ENCODE data around the gene HIPK2.
A peak's percentile ranks its signal among the peaks of the same experiment; 100 is the strongest.

Gene HIPK2

DNA sequence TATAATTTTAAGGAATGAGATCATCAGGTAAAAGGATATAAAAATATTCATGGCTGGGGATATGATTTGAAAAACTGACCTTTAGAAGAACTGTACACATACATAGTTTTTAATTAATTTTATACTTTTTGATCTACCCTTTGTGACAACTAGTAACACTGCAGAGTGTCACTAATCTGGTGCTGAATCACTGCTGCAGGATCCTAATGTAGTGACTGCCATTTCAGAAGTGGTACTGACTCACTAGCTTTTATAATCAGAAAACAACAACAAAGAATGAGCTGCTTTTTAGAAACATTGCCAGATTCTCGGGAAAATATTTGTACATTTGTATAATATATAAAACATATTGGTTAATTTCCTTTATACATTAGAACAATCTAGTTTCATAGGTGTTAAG is 110.4 kb downstream of the HIPK2 start:
- no peak for DNase-seq

DNA sequence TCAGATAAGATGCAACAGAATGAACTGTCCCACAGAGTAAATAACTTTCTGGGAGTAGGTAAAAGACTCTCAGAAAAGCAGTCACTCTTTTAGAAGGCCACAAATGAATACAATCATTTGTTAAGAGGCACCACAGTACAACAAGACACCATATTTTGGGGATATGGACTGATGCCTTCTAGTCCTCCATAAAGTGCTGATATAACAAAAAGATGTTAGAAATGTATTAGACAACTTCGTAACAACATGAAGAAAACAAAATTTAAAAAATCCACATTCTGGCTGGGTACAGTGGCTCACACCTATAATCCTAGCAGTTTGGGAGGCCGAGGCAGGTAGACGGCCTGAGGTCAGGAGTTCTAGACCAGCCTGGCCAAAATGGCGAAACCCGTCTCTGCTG is 111.3 kb downstream of the HIPK2 start:
- DNase-seq: no peak

DNA sequence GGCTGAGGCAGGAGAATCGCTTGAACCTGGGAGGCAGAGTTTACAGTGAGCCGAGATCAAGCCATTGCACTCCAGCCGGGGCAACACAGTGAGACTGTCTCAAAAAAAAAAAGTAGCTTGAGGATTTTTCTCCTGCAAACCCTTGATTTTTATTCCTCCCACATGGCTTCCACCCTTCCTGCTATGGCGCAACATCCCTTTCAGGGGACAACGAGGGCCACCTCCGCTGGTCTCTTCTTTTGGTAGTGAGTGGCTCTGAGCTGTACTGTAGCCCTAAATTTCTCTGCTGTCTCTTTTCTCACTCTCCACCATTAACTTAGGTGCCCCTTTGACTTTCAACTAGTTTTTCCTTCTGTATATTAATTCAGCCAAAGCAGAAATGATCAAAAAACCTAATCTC is 113.4 kb downstream of the HIPK2 start:
- DNase-seq: no peak

DNA sequence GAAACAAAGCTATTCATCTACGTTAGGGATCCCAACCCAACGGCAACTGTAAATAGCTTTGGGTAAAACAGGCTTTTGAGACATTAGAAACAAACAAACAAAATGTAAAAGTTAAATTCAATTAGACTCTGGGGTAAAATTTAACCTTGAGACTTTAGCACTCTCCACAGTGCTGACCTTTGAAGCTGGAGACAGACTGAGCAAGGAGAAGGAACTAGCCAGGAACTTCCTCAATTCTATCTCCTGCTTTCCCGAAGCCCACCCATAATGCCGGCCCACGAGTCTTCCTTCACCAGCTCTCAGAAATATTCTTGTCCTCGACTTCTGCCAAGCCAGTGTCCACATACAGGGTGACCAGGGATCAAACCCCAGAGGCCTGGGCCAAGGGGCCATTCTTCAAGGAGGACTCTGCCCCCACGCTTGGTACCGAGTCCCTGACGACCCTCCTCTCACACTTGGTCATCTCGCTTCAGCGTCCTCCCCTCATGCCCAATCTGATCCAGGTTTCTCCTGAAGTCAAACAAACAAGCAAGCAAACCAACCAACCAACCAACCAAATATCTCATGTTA is 114.1 kb downstream of the HIPK2 start:
- DNase-seq: no peak

DNA sequence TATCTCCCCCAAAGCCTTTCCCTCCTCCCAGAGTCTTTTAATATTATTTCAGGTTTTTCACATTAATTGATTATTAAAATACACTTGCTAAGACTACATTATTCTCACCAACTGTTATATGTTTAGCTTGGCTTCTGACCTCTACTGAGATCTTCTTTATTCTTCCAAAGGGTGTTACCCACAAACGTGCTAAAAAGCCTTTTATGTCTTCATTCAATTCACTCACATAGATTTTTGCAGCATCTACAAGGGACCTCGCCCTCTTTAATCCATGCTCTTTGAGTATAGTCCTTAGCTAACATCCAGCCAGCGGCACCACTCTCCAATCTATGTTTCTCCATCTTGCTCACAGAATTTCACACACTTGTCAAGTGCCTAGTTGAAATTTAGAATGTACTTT is 115.9 kb downstream of the HIPK2 start:
- DNase-seq: no peak

DNA sequence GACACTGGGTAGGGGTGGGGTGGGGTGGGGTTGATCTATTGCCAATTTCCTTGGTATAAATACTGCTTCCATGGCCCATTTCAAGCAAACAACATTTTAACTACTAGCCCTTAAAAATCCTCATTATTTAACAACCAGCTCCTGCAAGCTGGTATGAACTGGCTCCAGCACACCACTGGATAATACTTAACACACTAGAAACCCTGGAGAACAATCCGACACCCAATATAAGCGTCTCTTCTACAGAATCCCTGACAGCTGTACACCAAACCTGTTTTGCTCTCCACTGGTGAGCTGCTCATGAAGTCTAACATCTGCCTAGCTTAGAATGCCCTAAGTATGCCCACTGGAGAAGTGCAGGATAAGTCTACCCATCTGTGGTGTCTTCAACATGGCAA is 116.8 kb downstream of the HIPK2 start:
- no peak for DNase-seq

DNA sequence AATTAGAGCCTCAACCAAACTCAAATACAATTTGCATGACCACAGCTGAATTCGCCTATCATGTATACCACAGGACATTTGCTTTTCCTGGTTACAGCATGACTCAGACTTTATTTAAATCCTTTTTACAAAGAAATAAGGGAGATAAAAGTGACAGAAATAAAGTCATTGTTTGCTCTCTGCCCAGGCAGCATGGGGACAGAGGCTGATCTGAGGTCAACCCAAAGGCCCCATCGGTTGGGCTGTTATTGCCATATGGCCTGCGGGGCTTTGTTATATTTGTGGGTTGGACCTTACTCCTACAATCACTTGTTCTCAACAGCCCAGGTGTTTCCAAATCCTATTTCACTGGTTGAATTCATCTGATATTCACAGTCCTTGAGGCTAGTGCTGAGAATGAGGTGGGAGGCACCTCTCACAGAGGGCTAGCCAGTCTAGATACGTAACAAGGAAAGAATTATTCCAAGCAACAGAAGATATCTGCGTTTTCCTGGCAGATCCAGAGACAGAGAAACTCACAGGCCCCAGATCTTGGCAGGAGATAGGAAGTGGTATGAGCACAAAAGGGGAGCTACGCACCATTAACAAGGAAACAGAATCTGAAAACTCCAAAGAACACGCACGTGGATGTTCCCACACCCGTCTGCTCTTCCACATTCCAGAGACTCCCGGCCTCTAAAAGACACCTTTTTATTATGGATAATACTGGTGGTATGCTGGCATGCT is 117.3 kb downstream of the HIPK2 start:
- no peak for DNase-seq

DNA sequence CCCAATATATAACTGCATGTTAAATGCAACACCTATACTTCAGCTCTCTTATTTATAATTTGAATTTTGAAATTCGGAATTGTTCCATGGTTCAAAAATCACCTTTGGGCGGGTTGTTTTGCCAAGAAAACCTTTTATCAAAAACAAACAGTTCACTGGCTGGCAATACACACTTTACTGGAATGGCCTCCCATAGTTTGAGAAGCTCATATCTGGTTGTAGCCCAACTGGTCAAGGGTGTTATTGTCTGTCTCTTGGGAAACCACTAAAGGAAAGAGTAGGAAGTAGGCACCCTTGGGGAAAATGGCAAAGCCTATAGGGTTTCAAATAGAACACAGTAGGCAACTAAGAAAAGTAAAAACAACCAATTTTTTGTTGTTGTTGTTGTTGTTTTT is 117.9 kb downstream of the HIPK2 start:
- no peak for DNase-seq

DNA sequence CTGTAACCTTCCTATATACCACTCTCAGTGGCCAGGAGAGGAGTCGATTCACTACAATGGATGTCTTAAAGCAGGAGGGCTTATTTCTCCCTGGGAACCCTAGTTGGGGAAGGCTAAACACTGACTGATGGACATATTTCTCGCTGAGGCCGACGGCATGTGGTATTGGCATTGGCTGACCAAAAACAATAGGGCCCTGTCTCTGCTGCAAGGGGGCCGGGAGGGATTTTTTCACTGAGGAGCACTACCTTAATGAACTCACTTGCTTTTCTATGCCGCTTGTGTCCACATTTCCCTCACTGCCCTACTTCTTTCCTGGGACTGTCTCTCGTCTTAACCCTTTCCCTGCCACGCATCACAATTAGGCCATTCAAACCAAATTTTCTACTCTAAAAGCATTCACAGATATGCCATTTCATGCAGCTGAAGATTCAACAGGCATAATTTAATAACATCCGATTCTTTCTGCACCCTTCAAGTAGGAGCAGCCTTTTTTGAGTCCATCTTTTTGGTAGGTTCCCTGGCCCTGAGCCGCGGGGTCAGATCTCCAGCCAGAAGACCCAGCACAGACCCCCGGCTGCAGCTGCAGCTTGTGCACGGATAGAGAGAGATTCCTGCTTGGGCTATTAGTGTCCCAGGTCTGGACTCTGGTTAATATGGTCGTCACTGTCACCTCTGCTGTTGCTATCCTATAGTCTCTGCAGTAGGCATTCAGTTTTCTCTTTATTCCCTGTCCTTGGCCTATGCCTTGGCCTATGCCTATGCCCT is 118.7 kb downstream of the HIPK2 start:
- DNase-seq: no peak

DNA sequence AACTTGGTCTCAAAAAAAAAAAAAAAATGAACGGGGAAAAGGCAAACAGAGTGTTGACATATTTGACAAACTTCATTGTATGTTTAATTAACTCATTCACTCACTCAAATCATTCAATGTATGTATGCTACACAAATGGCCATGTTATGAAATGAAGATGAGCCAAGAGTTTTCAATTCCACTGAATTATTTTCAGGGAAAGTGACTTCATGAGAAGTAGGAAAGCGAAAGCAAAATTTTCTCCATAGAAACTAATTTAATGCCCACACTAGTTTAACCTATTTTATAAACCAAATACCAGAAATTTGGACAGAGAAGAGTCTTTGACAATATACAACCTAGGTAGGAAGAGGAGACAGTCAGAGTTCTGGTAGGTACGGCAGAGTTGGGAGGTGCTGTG is 119.5 kb downstream of the HIPK2 start:
- no peak for DNase-seq

DNA sequence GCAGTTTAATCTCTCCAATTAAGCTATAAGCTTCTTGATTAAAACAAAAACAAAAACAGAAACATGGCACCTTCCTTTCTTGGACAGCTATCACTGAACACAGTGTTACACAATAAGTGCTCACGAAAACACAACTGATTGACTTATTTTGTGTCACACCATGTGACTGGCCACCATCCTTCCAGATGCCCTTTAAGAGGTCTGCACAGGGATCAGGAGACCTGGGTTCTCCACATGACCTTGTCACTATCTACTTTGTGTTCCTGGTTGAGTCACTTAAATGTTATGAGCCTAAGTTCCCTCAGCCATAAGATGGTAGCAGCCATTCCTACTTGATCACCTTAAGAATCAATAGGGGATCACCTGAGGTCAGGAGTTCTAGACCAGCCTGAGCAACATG is 120.1 kb downstream of the HIPK2 start:
- DNase-seq: no peak

DNA sequence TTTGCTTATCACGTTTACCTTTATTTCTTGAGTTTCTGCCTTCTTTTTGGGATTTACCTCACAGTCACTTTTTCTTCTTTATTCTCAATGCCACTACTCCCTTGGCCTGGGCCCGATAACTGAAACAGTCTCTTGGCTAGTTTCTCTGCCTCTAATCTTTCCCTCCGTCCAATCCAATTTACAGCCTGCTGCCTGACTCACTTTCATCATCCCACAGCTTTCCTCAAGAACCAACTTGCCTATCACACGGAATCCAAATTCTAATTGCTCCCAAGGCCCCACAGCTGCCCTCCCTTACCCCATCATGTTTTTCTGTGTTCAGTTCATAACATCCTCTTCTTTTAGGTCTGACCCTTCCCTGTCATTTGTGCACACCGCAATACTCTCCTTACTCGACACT is 121.4 kb downstream of the HIPK2 start:
- DNase-seq: no peak

DNA sequence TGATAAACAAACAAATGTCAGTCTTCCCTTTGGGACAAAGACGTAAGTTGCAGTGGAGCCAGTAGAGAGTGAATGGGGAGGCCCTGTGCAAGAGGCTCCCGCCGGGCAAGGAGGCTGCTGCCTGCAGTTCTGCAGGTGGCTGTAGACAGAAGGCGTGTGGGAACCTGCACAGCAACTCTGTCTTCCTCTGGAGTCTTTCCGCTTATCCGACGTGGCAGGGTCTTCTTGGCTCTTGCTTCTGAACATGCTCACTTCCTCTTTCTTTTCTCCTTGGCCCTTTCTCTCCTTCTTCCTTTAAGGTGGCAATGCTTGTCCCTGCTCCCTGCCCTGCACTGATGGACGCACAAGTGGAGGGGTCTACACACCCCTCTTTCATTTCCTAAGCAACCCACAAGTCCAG is 122.5 kb downstream of the HIPK2 start:
- no peak for DNase-seq

DNA sequence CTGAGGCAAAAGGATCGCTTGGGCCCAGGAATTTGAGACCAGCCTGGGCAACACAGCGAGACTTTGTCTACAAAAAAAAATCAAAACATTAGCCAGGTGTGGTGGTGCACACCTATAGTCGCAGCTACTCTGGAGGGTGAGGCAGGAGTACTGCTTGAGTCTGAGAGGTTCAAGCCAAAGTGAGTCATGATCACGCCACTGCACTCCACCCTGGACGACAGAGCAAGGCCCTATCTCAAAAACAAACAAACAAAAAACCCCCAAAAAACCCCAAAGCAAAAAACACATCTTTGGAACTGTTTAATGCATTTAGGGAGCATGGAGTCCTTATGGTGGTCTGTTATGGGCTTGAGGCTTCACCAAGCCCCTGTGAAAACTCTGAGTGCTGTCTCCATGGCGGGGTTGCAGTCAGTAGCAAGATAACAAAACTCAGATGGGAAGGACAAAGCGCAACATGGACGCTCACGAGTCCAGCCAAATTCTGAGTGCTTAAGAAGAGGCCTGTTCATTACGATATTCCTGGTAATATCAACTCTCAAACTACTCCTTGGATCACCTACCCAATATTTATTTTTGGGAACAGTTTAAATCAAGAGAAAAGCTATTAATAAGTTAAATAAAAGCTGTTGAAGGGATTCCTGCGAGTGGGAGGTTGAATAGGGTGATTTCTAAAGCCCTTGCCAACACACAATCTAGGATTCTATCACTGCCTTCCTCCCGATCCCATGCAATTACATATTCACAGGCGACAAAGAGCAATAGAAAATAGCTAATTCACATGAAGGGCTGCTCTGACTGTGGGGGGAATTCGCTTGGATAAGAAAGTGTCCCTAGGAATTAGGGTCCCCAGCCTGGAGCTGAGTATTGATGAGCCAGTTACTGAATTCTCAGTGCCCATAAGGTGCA is 123.3 kb downstream of the HIPK2 start:
- DNase-seq: no peak

DNA sequence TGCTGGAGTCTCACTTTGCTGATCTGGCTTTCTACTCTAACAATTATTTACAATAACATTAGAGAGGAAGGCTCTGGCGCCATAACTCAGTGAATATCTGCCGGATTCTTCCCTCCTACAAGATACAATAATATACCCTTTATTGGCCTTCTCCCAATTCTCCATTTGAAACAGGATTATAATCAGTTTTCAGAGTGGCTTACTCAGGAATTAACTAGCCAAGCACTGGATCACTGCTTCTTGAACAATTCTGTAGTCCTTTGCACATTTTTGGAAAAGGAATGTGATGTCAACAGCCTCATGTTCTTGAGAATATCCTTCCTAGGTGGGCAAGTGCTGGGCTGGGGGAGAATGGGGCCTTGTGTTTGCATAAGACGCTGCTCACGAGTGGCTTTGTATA is 125.9 kb downstream of the HIPK2 start:
- DNase-seq: no peak

DNA sequence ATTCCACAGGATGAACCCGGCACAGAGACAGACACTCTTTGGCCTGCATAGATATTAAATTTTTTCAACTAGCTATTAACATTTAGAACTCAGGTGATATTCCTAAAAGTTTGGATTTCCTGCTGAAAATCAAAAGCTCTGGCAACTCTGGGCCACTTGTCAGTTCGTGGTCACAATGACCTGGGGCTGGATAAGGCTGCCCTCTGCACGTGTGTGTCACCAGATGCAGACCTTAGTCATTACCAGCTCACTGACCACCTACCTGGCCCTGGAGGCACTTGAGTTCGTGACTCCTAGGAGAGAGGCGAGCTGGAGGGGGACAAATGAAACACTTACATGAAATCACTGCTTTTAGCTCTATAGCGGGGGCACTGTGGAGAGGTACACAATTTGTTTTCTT is 126.5 kb downstream of the HIPK2 start:
- peak; percentile 72 for DNase-seq

DNA sequence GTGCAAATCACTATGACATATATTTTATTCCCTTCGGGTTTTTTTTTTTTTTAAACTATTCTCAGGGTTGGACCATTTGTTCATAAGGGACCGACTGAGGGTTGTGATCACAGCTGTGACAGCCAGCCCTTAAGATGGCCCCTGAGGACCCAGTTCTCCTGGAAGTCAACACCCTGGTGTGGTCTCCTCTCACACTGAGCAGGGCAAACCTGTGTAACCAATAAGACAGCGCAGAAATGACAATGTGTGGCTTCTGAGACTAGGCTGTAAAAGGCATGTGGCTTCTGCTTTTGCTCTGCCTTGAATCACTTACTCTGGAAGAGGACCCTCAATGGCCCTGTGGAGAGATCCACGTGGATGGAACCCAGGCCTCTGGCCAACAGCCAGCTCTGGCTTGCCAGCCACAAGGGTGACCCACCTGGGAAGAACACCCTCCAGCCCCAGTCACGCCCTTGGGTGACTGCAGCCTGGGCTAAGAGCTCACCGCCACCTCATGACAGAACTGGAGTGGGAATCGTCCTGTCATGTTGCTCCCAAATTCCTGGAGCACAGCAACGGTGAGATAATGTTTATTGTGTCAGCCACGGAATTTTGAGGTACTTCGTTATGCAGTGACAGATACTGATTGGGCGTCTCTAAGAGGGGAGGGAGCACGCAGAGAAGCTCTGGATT is 127.2 kb downstream of the HIPK2 start:
- no peak for DNase-seq

DNA sequence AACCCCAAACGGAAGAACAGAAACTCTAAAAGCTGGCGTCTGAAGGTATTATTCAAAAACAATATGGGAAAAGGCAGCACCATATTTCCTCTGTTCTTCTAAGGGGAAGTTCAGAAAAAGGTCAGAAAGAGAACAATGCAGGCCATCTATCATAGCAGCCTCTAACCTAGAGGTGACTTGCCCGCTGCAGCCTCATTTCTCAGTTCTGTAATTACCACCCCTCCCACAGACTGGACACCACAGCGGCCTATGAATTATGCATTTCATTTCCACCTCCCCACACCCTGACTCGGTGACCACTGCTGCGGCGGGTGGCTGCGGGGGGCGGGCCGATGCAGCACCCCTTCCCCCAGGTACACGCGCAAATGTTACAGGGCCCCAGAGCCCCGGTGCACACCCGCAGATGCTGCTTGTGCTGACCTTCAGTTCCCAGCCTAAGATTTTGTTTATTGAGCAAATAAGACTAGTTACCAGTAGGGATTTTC is 128.8 kb downstream of the HIPK2 start:
- DNase-seq: no peak

DNA sequence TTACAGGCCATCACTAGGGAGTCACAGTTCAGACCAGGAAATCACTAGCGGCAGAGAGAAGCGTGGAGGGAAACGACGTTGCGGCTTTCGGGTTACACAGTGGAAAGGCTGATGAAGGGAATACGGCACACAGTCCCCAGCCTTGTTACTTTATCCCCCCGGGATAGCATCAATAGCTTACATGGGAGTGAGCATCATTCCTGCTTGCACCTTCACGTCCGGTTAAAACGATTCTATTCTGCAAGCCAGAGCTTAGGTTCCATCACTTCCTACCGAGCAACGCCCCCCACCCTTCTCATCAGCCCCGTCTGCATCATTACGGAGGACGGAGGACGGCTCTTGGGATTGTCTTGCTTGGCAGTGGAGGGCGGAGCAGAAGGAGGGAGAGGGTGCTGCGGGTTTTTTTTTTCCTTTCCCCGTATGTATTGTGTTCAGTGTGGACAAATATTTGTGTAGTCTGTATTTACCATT is 129.4 kb downstream of the HIPK2 start:
- no peak for DNase-seq

DNA sequence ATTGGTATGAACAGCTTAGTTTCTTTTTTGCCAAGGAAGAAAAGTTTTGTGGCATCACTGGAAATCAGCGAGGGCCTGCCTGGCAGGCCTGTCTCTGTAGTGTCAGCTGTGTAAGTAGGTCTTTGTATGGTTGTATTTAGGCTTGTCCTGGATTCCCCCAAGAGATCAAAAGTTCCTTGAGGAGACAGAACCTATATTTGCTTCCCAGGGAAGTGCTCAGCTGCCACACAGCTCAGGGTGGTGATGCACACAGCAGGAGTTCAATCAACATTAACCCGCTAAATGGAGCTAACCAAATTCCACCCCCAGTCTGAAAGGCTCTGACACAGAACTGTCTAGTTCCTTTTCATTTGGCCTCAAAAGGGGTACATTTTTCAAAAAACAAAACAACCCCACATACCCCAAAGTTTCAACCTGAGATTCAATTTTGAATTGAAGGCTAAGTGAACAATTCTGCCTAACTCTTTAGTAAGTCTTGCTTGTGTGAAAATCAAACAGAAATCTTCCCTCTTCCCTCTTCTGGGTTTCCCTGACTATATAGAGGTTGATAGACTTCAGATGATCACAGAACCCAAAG is 129.9 kb downstream of the HIPK2 start:
- DNase-seq: no peak

DNA sequence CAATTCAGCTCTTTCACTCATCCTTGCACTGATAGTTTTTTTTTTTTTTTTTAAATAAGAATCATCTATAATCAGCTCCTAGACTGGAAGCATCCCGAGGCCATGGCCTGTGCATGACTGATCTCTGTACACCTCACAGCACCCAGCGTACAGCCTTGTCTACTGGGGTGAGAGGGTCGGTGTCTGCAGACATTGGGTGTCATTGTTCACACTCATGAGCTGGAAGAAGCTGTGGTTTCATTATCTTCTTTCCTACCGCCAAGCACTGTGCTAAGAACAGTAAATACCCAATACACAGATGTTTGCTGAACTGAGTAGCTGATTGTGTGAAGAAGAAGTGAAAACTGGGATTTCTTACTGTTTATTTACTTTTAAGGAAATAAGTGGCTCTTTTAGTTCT is 130.7 kb downstream of the HIPK2 start:
- DNase-seq: no peak

DNA sequence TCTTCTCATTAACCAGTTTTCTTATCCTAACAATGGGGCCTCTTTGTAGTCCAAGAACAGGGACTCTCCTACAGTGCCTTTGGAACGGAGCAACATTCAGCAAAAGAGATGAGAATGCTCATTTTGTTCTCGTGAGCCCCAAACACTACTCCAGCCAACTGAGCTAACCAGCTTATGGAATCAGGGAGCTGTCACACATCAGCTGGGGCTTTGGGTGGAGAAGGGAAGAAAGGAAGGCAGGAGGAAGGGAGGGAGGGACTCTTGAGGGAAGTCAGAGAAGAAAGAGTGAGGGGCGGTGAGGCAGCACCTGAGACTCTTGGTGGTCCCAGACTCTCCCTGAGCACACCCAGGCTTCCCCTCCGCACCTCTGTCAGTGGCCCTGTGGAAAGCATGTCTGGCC is 131.2 kb downstream of the HIPK2 start:
- no peak for DNase-seq

All from islet precursor cell (in vitro differentiated cells).